HCT116 (cell line): Measurements from ENCODE around the gene IL18R1. TPM values are rescaled to one million over a fixed set of nuclear protein-coding genes. Genes with fewer than 3 reads are reported as not detected.

Source experiments
- ATAC-seq: fragments of 200-7000 bp; cut with Tn5 transposase; 2 replicates; pipeline ENCODE4 v1.9.1; 2020; ENCODE audit warnings: mild to moderate bottlenecking, moderate library complexity
- BruUV-seq: library from RNA; stranded (reverse); fragments of 400-500 nt; replicated peaks from 2 replicates; lab custom pipeline; 2021; lab: Mats Ljungman, UMichigan
- CTCF ChIA-PET: fragments of 300-600 bp; sonication (Branson Sonifier 250); formaldehyde crosslinking; loops from one replicate; lab custom pipeline; 2021; ENCODE audit warnings: antibody characterized with exemption; lab: Charles Lee
- POLR2A ChIA-PET: fragments of 300-600, 350-600 bp; sonication (Branson Sonifier 250); formaldehyde crosslinking; loops from one replicate; lab custom pipeline; 2021; ENCODE audit warnings: antibody characterized with exemption; lab: Charles Lee
- RAD21 ChIA-PET, 2 experiments: fragments of 300-600 bp; sonication (Branson Sonifier 250); formaldehyde crosslinking; loops; one replicate each; lab custom pipeline; 2023; ENCODE audit warnings: low total read pairs in 2 of 2; ENCODE audit not compliant: uncharacterized antibody in 2 of 2, unreplicated experiment in 2 of 2, low non-redundant PET in 1 of 2; lab: Charles Lee
- DNase-seq: peaks from one replicate; pipeline ENCODE4 v3.0.0-alpha.2; 2010; ENCODE audit warnings: low read depth, low spot score
- H2AFZ ChIP-seq: fragments of 200-600 bp; shearing (Covaris generic), sonication (generic); 2 replicates; pipeline ENCODE4 v1.6.1; 2017; ENCODE audit warnings: low read depth, mixed run types, mixed read lengths, antibody characterized with exemption, low read length; ENCODE audit not compliant: poor library complexity, severe bottlenecking
- H3K27ac ChIP-seq: 2 replicates; pipeline ENCODE4 v1.5.1; 2012; ENCODE audit warnings: low read depth, low read length
- H3K27me3 ChIP-seq: fragments of 200-600 bp; sonication (generic); 2 replicates; pipeline ENCODE4 v1.6.1; 2016; ENCODE audit warnings: mixed run types, low read length, mixed read lengths; ENCODE audit not compliant: insufficient read depth
- H3K36me3 ChIP-seq, 2 experiments: fragments of 200-500 bp in 1 of 2; fragments of 200-600 bp in 1 of 2; sonication (Bioruptor generic) in 1 of 2; sonication (generic) in 1 of 2; 2 replicates each; pipeline versions ENCODE4 v1.5.1 to v1.6.1; 2014 to 2016; ENCODE audit warnings: low read length in 2 of 2, inconsistent platforms in 1 of 2, mixed read lengths in 1 of 2, mixed run types in 1 of 2; ENCODE audit not compliant: insufficient read depth in 2 of 2, control insufficient read depth in 1 of 2
- H3K4me1 ChIP-seq, 2 experiments: fragments of 200-600 bp in 1 of 2; sonication (generic) in 1 of 2; 2 replicates each; pipeline versions ENCODE4 v1.5.1 to v1.6.1; 2012 to 2017; ENCODE audit warnings: low read length in 2 of 2, inconsistent platforms in 1 of 2, mild to moderate bottlenecking in 1 of 2, mixed read lengths in 1 of 2, mixed run types in 1 of 2, moderate library complexity in 1 of 2; ENCODE audit not compliant: insufficient read depth in 2 of 2, control insufficient read depth in 1 of 2
- H3K4me2 ChIP-seq: fragments of 200-600 bp; sonication (generic); 2 replicates; pipeline ENCODE4 v1.6.1; 2017; ENCODE audit warnings: mixed run types, low read length, mixed read lengths
- H3K4me3 ChIP-seq, 2 experiments: fragments of 200-600 bp in 1 of 2; sonication (generic) in 1 of 2; replicated peaks in 1 of 2; 2 replicates each; pipeline ENCODE4 v1.5.1; 2011 to 2016; ENCODE audit warnings: low read length in 2 of 2, control low read depth in 1 of 2, low read depth in 1 of 2, mild to moderate bottlenecking in 1 of 2, mixed read lengths in 1 of 2, mixed run types in 1 of 2
- H3K79me2 ChIP-seq: fragments of 200-600 bp; sonication (generic); 2 replicates; pipeline ENCODE4 v1.6.1; 2017; ENCODE audit warnings: mild to moderate bottlenecking, mixed run types, low read length, moderate library complexity, mixed read lengths; ENCODE audit not compliant: insufficient read depth
- H3K9ac ChIP-seq: fragments of 200-600 bp; sonication (generic); 2 replicates; pipeline ENCODE4 v1.6.1; 2016; ENCODE audit warnings: low read length, mixed read lengths
- H3K9me2 ChIP-seq: fragments of 200-600 bp; sonication (generic), shearing (Covaris generic); 2 replicates; pipeline ENCODE4 v1.6.1; 2017; ENCODE audit warnings: mixed run types, mild to moderate bottlenecking, moderate library complexity; ENCODE audit not compliant: insufficient read depth
- H3K9me3 ChIP-seq, 2 experiments: fragments of 200-500 bp in 1 of 2; fragments of 200-600 bp in 1 of 2; sonication (Bioruptor generic) in 1 of 2; sonication (generic) in 1 of 2; 2 replicates each; pipeline ENCODE4 v1.6.1; 2014 to 2017; ENCODE audit warnings: low read length in 2 of 2, mixed read lengths in 2 of 2, inconsistent platforms in 1 of 2, low read depth in 1 of 2, mild to moderate bottlenecking in 1 of 2, mixed run types in 1 of 2, moderate library complexity in 1 of 2; ENCODE audit not compliant: control insufficient read depth in 1 of 2, insufficient read depth in 1 of 2
- H4K20me1 ChIP-seq: fragments of 200-600 bp; sonication (generic), shearing (Covaris generic); 2 replicates; pipeline ENCODE4 v1.6.1; 2017; ENCODE audit warnings: mixed run types, mild to moderate bottlenecking, moderate library complexity; ENCODE audit not compliant: insufficient read depth
- CBX3 ChIP-seq: IDR thresholded peaks from 2 replicates; pipeline ENCODE4 v1.6.1; 2012; ENCODE audit warnings: low read depth
- EGR1 ChIP-seq: IDR thresholded peaks from 2 replicates; pipeline ENCODE4 v1.6.1; 2012; ENCODE audit warnings: low read depth
- ELF1 ChIP-seq: IDR thresholded peaks from 2 replicates; pipeline ENCODE4 v1.6.1; 2012; ENCODE audit warnings: low read depth, borderline replicate concordance
- EZH2 ChIP-seq: fragments of 200-600 bp; sonication (generic); IDR thresholded peaks from 2 replicates; pipeline ENCODE4 v1.6.1; 2017; ENCODE audit warnings: antibody characterized with exemption, mixed run types
- EZH2phosphoT487 ChIP-seq: fragments of 200-600 bp; IDR thresholded peaks from 2 replicates; pipeline ENCODE4 v1.6.1; 2018; ENCODE audit warnings: antibody characterized with exemption, borderline replicate concordance
- FOSL1 ChIP-seq: IDR thresholded peaks from 2 replicates; pipeline ENCODE4 v1.6.1; 2012; ENCODE audit warnings: low read depth
- JUND ChIP-seq: IDR thresholded peaks from 2 replicates; pipeline ENCODE4 v1.6.1; 2012
- POLR2A ChIP-seq: IDR thresholded peaks from 2 replicates; pipeline ENCODE4 v1.7.0; 2011; ENCODE audit warnings: borderline replicate concordance; ENCODE audit not compliant: insufficient read depth, insufficient read length; ENCODE audit errors: extremely low read depth
- POLR2AphosphoS5 ChIP-seq: IDR thresholded peaks from 2 replicates; pipeline ENCODE4 v1.6.1; 2011; ENCODE audit warnings: mild to moderate bottlenecking, low read depth, low read length, moderate library complexity
- SIN3A ChIP-seq: IDR thresholded peaks from 2 replicates; pipeline ENCODE4 v1.6.1; 2012; ENCODE audit warnings: low read depth
- SP1 ChIP-seq: IDR thresholded peaks from 2 replicates; pipeline ENCODE4 v1.6.1; 2012; ENCODE audit warnings: low read depth
- SRF ChIP-seq: IDR thresholded peaks from 2 replicates; pipeline ENCODE4 v1.6.1; 2012; ENCODE audit warnings: low read depth
- YY1 ChIP-seq: IDR thresholded peaks from 2 replicates; pipeline ENCODE4 v1.6.1; 2011; ENCODE audit warnings: low read length, low read depth, moderate library complexity, mild to moderate bottlenecking; ENCODE audit not compliant: insufficient replicate concordance; ENCODE audit errors: extremely low read depth
- ZFX ChIP-seq: fragments of 450-650 bp; IDR thresholded peaks from 2 replicates; pipeline ENCODE4 v1.6.1; 2017
- intact Hi-C: fragments of 100-400 bp; cut with micrococcal nuclease; formaldehyde crosslinking; loops from 2 replicates; pipeline ENCODE4 v1.10.0; 2022
- total RNA-seq: library from RNA; stranded (reverse); gene quantifications from one replicate; pipeline ENCODE4 v1.2.1, GENCODE V29; 2021; ENCODE audit not compliant: unreplicated experiment
- TF ChIP-seq, protein P1 (sequence below), 3 experiments: fragments of 200-600 bp in 1 of 3; sonication (generic) in 1 of 3; IDR thresholded peaks in 2 of 3; conservative IDR thresholded peaks in 1 of 3; 2 replicates each; pipeline ENCODE4 v1.5.1; 2012 to 2017; ENCODE audit warnings: low read depth in 2 of 3, low read length in 2 of 3, antibody characterized with exemption in 1 of 3, borderline replicate concordance in 1 of 3, control low read depth in 1 of 3, mild to moderate bottlenecking in 1 of 3, mixed read lengths in 1 of 3, mixed run types in 1 of 3, moderate library complexity in 1 of 3; ENCODE audit not compliant: insufficient read depth in 1 of 3
- TF ChIP-seq, protein P2 (sequence below): IDR thresholded peaks from 2 replicates; pipeline ENCODE4 v1.6.1; 2012
- TF ChIP-seq, protein P3 (sequence below): IDR thresholded peaks from 2 replicates; pipeline ENCODE4 v1.6.1; 2011; ENCODE audit warnings: mild to moderate bottlenecking, low read length, moderate library complexity; ENCODE audit not compliant: insufficient replicate concordance; ENCODE audit errors: extremely low read depth
- TF ChIP-seq, protein P4 (sequence below): IDR thresholded peaks from 2 replicates; pipeline ENCODE4 v1.6.1; 2012

IL18R1 gene
- total RNA-seq, 1 experiment from 2014 or later = 1.5 TPM

DNA sequence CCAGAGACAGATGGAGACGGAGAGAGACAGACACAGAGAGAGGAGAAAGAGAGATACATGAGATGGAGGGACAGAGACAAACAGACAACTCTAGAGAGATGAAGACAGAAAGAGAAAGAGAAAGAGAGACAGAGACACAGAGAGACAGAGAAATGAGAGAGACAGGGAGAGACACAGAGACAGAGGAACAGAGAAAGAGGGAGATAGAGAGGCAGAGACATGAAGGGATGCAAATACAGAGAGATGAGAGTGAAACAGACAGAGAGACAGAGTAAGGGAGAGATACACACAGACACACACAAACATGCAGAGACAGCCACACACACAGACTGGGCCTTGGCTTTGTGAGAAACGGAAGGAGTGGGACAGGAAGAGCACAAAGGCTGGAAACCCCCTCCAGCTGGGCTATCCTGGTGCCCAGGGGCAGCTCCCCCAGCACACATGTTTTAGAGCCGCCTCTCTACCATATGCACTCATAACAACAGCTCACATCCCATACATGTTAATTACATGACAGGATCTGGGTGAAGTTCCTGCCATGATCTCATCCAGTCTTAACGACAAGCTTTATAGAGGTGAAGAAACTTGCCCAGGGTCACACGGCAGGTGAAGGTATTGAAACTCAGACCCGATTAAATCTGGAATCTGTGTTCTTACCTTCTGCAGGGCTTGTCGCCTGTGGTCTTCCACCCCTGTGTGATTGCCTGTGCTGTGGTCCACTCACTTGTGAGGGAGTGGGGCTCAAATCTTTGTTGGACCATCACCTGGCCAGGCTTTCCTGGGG, 32.4 kb downstream of the IL18R1 start:
- ChIA-PET CTCF (no interaction called here), RAD21 (no interaction called here), POLR2A (no interaction called here)
- Histone ChIP-seq H3K9me2 (no peaks in the 10 kb centered on the region), H3K9me3 (peaks cover 6 to 8% of the 10 kb centered on the region in 2 experiments; a peak in 1 of 4 replicates), H3K4me3 (no peak overlapping the region), H3K9ac (no peak overlapping the region), H3K79me2 (no peaks in the 10 kb centered on the region), H3K36me3 (no peaks in the 10 kb centered on the region), H3K4me2 (no peak overlapping the region), H3K27me3 (no peaks in the 10 kb centered on the region), H2AFZ (no peak overlapping the region), H4K20me1 (no peaks in the 10 kb centered on the region; the same call in 1 of the 2 replicates), H3K27ac (no peak overlapping the region), H3K4me1 (no peaks in the 10 kb centered on the region)
- no TSS peak for BruUV-seq
- no peak for DNase-seq
- ATAC-seq = no peak
- intact Hi-C loops = no loop called here
- TF ChIP-seq POLR2A (no peak), POLR2AphosphoS5 (no peak), ELF1 (no peak), SP1 (no peak), FOSL1 (no peak), SIN3A (no peak), EZH2 (no peak), CBX3 (no peak), ZFX (no peak), JUND (no peak), EZH2phosphoT487 (no peak), SRF (no peak), YY1 (no peak), EGR1 (no peak)
- TF ChIP-seq, protein P1, sequence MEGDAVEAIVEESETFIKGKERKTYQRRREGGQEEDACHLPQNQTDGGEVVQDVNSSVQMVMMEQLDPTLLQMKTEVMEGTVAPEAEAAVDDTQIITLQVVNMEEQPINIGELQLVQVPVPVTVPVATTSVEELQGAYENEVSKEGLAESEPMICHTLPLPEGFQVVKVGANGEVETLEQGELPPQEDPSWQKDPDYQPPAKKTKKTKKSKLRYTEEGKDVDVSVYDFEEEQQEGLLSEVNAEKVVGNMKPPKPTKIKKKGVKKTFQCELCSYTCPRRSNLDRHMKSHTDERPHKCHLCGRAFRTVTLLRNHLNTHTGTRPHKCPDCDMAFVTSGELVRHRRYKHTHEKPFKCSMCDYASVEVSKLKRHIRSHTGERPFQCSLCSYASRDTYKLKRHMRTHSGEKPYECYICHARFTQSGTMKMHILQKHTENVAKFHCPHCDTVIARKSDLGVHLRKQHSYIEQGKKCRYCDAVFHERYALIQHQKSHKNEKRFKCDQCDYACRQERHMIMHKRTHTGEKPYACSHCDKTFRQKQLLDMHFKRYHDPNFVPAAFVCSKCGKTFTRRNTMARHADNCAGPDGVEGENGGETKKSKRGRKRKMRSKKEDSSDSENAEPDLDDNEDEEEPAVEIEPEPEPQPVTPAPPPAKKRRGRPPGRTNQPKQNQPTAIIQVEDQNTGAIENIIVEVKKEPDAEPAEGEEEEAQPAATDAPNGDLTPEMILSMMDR (IDR thresholded peaks at IDR 0.05 in 2 of 3, conservative IDR thresholded peaks at IDR 0.05 in 1 of 3; ENCODE audit: borderline replicate concordance in 1 of 3, insufficient read depth in 1 of 3, low read depth in 2 of 3, low read length in 2 of 3) = no peak
- TF ChIP-seq, protein P2, sequence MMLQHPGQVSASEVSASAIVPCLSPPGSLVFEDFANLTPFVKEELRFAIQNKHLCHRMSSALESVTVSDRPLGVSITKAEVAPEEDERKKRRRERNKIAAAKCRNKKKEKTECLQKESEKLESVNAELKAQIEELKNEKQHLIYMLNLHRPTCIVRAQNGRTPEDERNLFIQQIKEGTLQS = no peak
- TF ChIP-seq, protein P3, sequence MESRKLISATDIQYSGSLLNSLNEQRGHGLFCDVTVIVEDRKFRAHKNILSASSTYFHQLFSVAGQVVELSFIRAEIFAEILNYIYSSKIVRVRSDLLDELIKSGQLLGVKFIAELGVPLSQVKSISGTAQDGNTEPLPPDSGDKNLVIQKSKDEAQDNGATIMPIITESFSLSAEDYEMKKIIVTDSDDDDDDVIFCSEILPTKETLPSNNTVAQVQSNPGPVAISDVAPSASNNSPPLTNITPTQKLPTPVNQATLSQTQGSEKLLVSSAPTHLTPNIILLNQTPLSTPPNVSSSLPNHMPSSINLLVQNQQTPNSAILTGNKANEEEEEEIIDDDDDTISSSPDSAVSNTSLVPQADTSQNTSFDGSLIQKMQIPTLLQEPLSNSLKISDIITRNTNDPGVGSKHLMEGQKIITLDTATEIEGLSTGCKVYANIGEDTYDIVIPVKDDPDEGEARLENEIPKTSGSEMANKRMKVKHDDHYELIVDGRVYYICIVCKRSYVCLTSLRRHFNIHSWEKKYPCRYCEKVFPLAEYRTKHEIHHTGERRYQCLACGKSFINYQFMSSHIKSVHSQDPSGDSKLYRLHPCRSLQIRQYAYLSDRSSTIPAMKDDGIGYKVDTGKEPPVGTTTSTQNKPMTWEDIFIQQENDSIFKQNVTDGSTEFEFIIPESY = no peak
- TF ChIP-seq, protein P4, sequence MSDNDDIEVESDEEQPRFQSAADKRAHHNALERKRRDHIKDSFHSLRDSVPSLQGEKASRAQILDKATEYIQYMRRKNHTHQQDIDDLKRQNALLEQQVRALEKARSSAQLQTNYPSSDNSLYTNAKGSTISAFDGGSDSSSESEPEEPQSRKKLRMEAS = no peak
